ENCODE data around the gene GET4.
A peak's percentile ranks its signal among the peaks of the same experiment; 100 is the strongest.

GET4 gene

GRCh38 chr7:885893-886625 lies 9.7 kb downstream of the GET4 start:
- no peak for FAIRE-seq
- no peak for DNase-seq (ENCODE audit: low spot score)

GRCh38 chr7:886626-887487 lies 10.5 kb downstream of the GET4 start:
- no peak for DNase-seq (ENCODE audit: low spot score)
- no peak for FAIRE-seq

GRCh38 chr7:887488-887820 lies 11.1 kb downstream of the GET4 start:
- DNase-seq (ENCODE audit: low spot score) (no peak), FAIRE-seq (no peak)

DNA sequence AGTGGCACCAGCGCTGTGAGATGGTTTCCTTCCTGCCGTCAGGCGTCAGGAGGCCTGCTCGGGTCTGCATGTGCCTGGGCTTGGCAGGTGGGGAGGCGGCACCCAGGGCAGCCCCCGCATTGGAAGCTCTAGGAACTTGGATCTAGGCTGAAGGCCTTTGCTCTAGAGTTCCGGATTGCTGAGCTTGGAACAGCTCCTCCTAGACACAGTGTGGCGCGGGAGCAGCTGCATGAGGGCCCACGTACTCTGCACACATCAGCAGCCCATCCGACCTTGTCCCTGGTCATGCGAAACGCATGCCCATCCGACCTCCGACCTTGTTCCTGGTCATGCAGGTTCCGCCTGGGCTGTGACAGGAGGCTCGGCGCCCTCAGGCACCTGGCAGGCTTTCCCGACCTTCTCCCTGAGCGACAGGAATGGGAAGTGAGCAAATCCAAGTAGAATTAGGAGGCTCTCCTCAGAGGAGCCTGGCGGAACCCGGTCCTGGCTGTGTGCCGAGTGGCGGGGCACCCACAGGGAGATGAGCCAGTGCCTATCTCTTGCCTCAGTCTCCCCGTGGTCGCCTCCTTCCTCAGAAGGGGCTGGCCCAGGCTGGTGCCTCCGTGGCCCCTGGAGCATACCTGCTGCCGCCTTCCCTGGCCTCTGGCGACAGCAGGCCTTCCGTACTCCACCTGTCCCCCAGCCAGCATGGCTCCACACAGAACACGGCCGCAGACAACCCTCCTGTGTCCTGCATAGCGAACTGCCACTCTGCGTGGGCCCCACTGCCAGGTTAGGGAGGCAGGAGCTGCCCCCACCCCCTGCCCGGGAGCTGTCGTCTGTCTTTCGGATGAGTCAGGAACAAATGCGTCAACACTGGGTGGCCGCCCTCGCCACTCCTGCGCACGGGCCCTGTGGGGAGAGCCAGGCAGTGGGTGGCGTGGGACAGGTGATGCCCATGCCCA lies 12.0 kb downstream of the GET4 start:
- FAIRE-seq, result peak; percentile 46
- no peak for DNase-seq (ENCODE audit: low spot score)

DNA sequence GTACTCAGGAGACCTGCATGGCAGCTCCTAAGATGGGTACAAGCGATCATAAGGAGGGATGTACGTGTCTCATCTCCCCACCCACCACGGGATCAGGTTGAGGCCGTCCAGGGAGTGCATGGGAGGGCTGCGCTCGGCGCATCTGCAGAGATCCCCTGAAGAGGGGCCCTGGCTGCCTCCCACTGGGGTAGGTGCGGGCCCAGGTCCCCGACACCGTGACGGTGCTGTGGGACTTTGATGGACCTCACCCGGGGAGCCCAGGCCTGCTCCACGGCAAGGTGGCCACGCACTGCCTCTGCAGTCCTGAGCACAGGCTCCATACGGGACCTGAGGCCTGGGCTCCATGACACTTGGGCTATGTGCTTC lies 12.7 kb downstream of the GET4 start:
- DNase-seq (ENCODE audit: low spot score), result no peak
- FAIRE-seq, result no peak

DNA sequence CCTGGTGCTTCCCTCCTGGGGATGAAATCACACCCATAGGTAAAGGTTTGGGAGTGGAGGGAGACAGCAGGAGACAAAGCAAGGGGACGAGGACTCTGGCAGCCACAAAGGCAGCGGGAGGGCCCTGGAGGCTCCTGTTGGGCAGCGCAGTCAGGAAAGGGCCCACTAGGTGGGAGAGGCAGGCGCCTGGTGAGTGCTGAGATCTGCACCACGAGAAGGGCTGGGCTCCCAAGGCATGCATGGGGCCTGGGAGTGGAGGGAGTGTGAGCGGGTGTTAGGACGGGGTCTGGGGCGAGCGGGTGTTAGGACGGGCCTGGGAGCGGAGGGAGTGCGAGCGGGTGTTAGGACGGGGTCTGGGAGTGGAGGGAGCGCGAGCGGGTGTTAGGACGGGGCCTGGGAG lies 13.0 kb downstream of the GET4 start:
- FAIRE-seq (no peak), DNase-seq (ENCODE audit: low spot score) (no peak)

GRCh38 chr7:890868-891267 lies 14.5 kb downstream of the GET4 start:
- DNase-seq (ENCODE audit: low spot score) (no peak), FAIRE-seq (no peak)

- DNase-seq (ENCODE audit: low spot score) (no peak), FAIRE-seq (no peak)
Measured at GRCh38 chr7:891291-891690, 14.9 kb downstream of the GET4 start.

GRCh38 chr7:891805-892204 lies 15.5 kb downstream of the GET4 start:
- no peak for DNase-seq (ENCODE audit: low spot score)

DNA sequence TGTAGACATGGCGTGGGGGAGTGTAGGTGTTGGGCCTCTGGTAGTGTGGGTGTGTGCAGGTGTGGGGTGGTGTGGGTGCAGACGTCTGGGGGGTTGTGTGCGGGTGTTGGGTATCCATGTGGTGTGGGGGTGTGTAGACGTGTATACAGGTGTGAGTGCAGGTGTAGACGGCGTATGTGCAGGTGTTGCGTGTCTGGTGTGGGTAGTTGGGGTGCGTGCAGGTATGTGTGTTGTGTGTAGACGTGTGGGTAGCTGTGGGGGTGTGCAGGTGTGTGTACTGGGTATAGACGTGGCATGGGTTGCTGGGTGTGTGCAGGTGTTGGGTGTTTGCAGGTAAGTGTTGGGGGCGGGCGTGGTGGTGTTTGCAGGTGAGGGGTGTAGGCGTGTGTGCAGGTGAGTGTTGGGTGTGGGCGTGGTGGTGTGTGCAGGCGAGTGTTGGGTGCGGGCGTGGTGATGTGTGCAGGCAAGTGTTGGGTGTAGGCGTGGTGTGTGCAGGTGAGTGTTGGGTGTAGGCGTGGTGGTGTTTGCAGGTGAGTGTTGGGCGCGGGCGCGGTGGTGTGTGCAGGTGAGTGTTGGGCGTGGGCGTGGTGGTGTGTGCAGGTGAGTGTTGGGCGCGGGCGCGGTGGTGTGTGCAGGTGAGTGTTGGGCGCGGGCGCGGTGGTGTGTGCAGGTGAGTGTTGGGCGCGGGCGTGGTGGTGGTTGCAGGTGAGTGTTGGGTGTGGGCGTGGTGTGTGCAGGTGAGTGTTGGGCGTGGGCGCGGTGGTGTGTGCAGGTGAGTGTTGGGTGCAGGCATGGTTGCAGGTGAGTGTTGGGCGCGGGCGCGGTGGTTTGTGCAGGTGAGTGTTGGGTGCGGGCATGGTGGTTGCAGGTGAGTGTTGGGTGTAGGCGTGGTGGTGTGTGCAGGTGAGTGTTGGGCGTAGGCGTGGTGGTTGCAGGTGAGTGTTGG lies 16.6 kb downstream of the GET4 start:
- DNase-seq (ENCODE audit: low spot score), result no peak
- peak; percentile 98 for FAIRE-seq

More at GRCh38 chr7:891805-892204, 15.5 kb downstream of the GET4 start:
- FAIRE-seq, result no peak

DNA sequence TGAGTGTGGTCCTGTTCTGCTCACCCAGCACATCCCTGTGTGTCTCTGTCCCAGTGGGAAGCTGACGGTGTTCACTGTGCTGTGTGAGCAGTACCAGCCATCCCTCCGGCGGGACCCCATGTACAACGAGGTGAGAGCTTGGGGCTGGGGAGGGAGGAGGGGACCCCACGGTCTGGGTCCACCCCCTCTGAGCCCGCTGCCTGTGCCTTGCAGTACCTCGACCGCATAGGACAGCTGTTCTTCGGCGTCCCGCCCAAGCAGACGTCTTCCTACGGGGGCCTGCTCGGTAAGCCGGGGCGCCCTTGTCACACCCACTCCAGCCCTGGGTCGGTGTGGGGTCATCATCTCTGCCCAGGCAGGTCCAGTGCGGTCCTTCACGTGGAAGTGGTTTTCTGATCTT lies 17.3 kb downstream of the GET4 start:
- no peak for FAIRE-seq
- no peak for DNase-seq (ENCODE audit: low spot score)

GRCh38 chr7:894164-894867 lies 18.0 kb downstream of the GET4 start:
- no peak for DNase-seq (ENCODE audit: low spot score)
- FAIRE-seq, result no peak

DNA sequence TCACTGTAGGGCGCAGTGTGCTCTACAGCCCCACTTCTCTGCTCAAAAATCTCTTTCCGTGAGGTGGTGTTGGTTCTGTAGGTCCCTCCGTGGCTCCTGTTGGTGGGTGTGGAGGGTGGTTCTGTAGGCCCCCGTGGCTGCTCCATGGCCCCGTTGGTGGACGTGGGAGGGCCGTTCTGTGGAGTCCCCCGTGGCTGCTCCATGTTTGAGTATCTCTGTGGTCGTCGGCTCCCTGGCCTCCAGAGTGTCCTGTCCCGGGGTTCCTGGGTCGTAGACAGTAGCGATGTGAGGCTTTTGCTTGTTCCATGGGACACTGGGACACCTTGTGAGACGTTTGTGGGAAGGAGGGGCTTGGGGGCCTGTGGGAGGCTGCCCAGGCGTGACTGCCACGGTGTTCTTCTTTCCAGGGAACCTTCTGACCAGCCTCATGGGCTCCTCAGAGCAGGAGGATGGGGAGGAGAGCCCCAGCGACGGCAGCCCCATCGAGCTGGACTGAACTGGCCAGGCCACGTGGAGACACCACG lies 18.6 kb downstream of the GET4 start:
- no peak for FAIRE-seq
- no peak for DNase-seq (ENCODE audit: low spot score)

DNA sequence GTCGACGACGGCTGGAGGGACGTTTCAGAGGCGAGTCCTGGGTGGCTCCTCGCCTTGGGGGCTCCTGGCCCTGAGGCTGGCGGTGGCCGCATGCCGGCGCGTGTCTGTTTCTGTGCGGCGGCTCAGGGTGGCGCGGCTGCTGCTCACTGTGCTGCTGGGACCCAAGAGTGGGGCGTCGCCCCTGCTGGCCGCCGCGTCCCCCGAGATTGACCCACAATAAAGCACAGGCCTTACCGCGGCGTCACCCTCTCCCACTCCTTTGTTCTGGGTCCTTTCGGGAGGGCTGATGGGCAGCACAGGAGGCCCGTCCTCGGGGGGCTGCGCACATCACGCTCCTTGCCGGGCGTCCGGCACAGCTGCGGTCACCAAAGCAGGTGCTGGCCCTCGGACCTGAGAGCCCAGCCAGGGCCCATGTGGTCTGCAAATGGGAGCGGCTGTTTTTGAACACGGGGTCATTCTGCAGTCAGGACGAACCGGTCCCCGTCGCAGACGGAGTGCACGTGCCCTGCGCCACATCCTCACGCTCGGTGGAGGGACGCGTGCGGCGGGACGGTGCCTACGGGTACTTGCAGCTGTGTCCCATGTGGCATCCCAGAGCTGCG lies 19.2 kb downstream of the GET4 start:
- DNase-seq (ENCODE audit: low spot score) (no peak), FAIRE-seq (no peak)

DNA sequence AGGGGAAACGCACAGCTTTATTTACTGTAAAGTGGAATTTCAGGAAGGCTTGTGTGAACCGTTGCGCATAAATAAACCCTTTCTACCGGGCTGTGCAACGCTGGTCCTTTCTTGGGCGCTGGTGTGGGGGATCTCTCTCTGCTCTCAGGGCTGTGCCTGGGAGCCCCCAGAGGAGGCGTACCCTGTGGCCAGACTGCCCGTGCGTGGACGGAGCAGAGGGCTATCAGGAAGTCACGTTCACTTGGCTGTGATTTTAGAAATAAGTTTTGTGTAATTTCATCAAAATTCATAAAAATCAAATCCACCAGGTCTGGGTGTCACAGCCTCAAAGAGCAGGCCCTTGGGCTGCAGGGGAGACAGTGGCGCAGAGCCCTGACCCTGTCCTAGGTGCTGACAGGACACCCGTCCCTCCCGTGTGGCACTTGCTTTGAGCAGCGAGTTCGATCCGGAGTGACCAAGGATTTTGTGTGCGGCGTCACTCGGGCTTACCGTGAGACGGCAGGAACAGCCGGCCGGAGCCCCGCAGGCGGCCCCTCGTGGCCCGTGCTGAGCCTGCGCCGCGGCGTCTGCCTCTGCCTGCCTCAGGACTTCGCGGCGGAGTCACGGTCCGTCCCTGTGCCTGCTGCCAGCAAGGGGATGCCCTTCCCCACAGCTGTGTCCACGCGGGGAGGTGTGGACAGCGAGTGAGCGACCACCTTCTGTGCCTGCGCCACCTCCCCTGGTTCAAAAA lies 20.2 kb downstream of the GET4 start:
- no peak for FAIRE-seq
- no peak for DNase-seq (ENCODE audit: low spot score)

GRCh38 chr7:897086-897485 lies 20.7 kb downstream of the GET4 start:
- FAIRE-seq (peak; percentile 92), DNase-seq (ENCODE audit: low spot score) (no peak)

DNA sequence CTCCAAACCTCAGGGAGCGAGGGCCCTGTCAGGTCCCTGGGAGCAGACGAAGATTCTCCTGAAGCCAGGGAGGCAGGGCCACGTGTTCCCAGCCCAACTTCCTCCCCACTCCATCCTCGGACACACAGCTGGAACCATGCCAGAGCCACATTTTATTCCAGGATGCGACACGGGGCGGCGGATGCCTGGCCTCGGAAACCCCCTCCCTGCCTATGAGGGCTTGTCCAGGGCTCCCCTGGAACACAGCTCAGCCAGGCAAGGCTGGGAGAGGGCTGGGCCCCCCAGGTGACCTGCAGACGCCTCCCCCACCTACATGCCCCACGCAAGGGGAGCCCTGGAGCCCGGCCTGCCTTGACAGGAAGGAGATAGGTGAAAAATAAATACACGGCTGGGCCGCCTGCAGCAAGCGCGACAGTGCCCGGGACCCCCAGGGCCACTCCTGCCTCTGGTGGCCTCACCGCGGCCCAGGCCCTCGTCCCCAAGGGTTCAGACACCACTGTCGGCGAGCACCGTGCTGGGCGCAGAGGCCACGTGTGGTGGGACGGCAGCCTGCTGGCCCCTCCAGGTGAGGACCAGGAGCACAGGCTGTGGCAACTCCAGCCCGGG lies 21.5 kb downstream of the GET4 start:
- DNase-seq (ENCODE audit: low spot score) (peak; percentile 51), FAIRE-seq (no peak)

DNA sequence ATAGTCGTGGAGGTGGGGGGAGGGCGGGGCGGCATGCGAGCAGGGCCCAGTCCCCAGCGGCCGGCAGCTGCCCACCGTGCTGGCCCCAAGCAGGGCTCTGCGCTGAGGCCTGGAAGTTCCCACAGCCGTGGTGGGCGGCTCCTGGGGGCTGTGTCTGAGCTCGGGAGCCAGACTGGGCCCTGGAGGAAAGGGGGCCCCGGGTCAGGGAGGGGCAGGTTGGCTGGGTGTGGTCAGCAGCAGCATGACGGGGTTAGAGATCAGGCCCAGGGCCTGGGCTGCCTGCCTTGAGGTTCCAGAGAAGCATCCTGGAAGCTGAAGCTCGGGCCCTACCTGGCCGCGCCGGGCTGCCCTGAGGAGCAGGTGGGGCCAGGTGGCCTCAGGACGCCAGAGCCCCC lies 22.1 kb downstream of the GET4 start:
- FAIRE-seq (no peak), DNase-seq (ENCODE audit: low spot score) (no peak)
